CD4-positive, alpha-beta memory T cell (primary cell): ENCODE data around the gene IGSF23. TPM values are rescaled to one million over a fixed set of nuclear protein-coding genes. Genes with fewer than 3 reads are reported as not detected.

Source experiments
- CTCF ChIA-PET: fragments of 350-600 bp; sonication (Branson Sonifier 250); formaldehyde crosslinking; loops from one replicate; lab custom pipeline; 2021; ENCODE audit warnings: inconsistent platforms; ENCODE audit not compliant: partially characterized antibody; lab: Charles Lee
- POLR2A ChIA-PET: fragments of 350-600 bp; sonication (Branson Sonifier 250); formaldehyde crosslinking; loops from one replicate; lab custom pipeline; 2021; ENCODE audit not compliant: partially characterized antibody; lab: Charles Lee
- DNase-seq, 5 donors: peaks; one replicate each; pipeline versions ENCODE4 v3.0.0 to v3.0.0-alpha.2; 2020 to 2022; ENCODE audit warnings: mixed read lengths in 1 of 5
- H3K27ac ChIP-seq: one replicate; pipeline ENCODE4 v1.7.0; 2013; ENCODE audit warnings: low read depth, low read length
- H3K27me3 ChIP-seq: 2 replicates; pipeline ENCODE4 v1.7.0; 2013; ENCODE audit warnings: mild to moderate bottlenecking, low read length, moderate library complexity; ENCODE audit not compliant: insufficient read depth
- H3K36me3 ChIP-seq: 2 replicates; pipeline ENCODE4 v1.7.0; 2013; ENCODE audit warnings: mild to moderate bottlenecking, low read length, moderate library complexity; ENCODE audit not compliant: insufficient read depth
- H3K4me1 ChIP-seq: 2 replicates; pipeline ENCODE4 v1.7.0; 2013; ENCODE audit warnings: mild to moderate bottlenecking, low read length, moderate library complexity; ENCODE audit not compliant: insufficient read depth
- H3K4me3 ChIP-seq, 2 donors: one replicate each; pipeline ENCODE4 v1.7.0; 2013; ENCODE audit warnings: low read length in 2 of 2, mild to moderate bottlenecking in 1 of 2
- H3K9me3 ChIP-seq, 2 donors: one replicate each; pipeline ENCODE4 v1.7.0; 2013; ENCODE audit warnings: low read length in 2 of 2, control low read depth in 1 of 2; ENCODE audit not compliant: control insufficient read depth in 1 of 2
- H3K27ac Mint-ChIP-seq, 7 donors: one replicate each; pipeline ENCODE4 v1.8.0; 2020 to 2021; ENCODE audit warnings: mixed read lengths in 7 of 7, mild to moderate bottlenecking in 6 of 7, inconsistent platforms in 3 of 7, moderate library complexity in 3 of 7
- H3K27me3 Mint-ChIP-seq, 2 donors: one replicate each; pipeline ENCODE4 v1.8.0; 2020 to 2021; ENCODE audit warnings: mixed read lengths in 2 of 2
- H3K36me3 Mint-ChIP-seq, 2 donors: one replicate each; pipeline ENCODE4 v1.8.0; 2020 to 2021; ENCODE audit warnings: mixed read lengths in 2 of 2, inconsistent platforms in 1 of 2, mild to moderate bottlenecking in 1 of 2
- H3K4me1 Mint-ChIP-seq, 4 donors: one replicate each; pipeline ENCODE4 v1.8.0; 2020 to 2021; ENCODE audit warnings: mixed read lengths in 4 of 4, mild to moderate bottlenecking in 1 of 4
- H3K4me3 Mint-ChIP-seq, 8 donors: one replicate each; pipeline ENCODE4 v1.8.0; 2020 to 2021; ENCODE audit warnings: mixed read lengths in 8 of 8, mild to moderate bottlenecking in 7 of 8, moderate library complexity in 6 of 8, inconsistent platforms in 3 of 8
- H3K9me3 Mint-ChIP-seq, 8 donors: one replicate each; pipeline ENCODE4 v1.8.0; 2020 to 2021; ENCODE audit warnings: mixed read lengths in 8 of 8, mild to moderate bottlenecking in 5 of 8, inconsistent platforms in 3 of 8, moderate library complexity in 1 of 8
- intact Hi-C: fragments of 100-400 bp; cut with micrococcal nuclease; formaldehyde crosslinking; loops from one replicate; pipeline ENCODE4 v1.15.1; 2023
- microRNA-seq: library from miRNA; unstranded; fragments of <30 nt; microRNA quantifications from one replicate; pipeline ENCODE4 v1.2.0, GENCODE V29; 2021; ENCODE audit warnings: borderline replicate concordance, borderline number of aligned reads, borderline microRNAs expressed, mixed read lengths
- polyA plus RNA-seq, 2 donors: library from polyadenylated mRNA; unstranded; fragments of 300-500 nt; fragmentation: Illumina TruSeq; gene quantifications; one replicate each; pipeline ENCODE4 v1.2.3, GENCODE V29; 2021
- total RNA-seq, 2 experiments: library from RNA; stranded (reverse); gene quantifications; one replicate each; pipeline ENCODE4 v1.2.3, GENCODE V29; 2021

Gene IGSF23
- total and polyA plus RNA-seq, 4 experiments from 2014 or later: not detected

DNA sequence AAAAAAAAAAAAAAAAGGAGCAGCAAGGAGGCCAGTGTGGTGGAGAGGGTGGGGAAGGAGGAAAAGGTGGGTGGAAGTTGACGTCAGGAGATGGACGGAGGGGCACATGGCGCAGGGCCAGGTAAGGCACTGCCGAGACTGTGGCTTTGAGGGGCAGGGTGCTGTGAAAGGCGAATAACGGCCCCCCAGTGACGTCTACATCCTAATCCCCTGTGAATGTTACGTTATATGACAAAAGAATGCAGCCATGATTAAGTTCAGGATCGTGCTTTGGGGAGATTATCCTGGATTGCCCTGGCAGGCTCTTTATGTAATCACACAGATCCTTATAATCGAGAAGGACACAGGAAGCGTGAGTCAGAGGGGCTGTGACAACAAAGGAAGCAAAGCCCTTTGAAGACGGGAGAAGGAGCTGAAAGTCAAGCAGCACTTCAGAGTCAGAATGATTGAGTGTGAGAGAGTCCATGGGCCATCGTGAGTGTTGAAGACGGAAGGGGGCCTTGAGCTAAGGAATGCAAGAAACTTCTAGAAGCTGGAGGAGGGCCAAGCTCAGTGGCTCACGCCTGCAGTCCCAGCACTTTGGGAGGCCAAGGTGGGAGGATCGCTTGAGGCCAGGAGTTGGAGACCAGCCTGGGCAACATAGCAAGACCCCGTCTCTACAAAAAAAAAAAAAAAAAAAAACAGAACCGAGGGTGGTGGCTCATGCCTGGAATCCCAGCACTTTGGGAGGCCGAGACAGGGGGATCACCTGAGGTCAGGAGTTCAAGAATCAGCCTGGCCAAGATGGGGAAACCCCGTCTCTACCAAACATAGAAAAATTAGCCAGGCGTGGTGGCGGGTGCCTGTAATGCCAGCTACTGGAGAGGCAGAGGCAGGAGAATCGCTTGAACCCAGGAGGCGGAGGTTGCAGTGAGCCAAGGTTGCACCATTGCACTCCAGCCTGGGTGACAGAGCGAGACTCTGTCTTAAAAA lies 71.8 kb downstream of the IGSF23 start:
- intact Hi-C loops: loop anchor here (5.0 kb wide), 1 partner anchor 652 kb away; no protein-coding TSS in a partner anchor
- Histone ChIP-seq H3K9me3 (no peaks in the 10 kb centered on the region), H3K4me3 (no peak overlapping the region), H3K4me1 (no peaks in the 10 kb centered on the region), H3K36me3 (no peaks in the 10 kb centered on the region), H3K27me3 (no peaks in the 10 kb centered on the region), H3K27ac (no peak overlapping the region)
- CTCF ChIA-PET: no interaction called here
- no peaks in the 10 kb centered on the region for H3K9me3 Mint-ChIP-seq
- H3K36me3 Mint-ChIP-seq: no peaks in the 10 kb centered on the region
- H3K4me3 Mint-ChIP-seq: no peak overlapping the region
- POLR2A ChIA-PET: no interaction called here
- H3K27me3 Mint-ChIP-seq: peaks cover 9 to 23% of the 10 kb centered on the region in 2 donors
- DNase-seq: no peak
- peak overlapping the region in 3 of 7 donors; percentile 26 to 49 (median 48) for H3K27ac Mint-ChIP-seq
- peaks cover 7 to 13% (median 10%) of the 10 kb centered on the region in 4 donors for H3K4me1 Mint-ChIP-seq

DNA sequence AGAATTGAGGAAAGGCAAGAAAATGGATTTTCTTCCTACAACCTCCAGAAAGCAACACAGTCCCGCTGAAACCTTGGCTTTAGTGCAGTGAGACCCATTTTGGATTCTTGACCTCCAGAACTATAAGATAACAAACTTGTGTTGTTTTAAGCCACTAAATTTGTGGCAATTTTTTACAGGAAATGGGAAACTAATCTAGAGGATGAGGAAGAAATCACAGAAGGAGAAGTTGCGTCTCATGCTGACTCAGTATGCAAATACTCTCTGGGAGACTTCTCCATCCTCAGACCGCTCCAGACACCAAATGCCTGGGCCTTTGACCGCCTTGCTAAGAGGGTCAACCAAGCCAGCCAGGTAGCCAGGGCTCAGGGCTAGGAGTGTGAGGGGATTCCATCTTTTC lies 72.5 kb downstream of the IGSF23 start:
- intact Hi-C loops: loop anchor here (5.0 kb wide), 1 partner anchor 651 kb away; no protein-coding TSS in a partner anchor
- POLR2A ChIA-PET: no interaction called here
- H3K4me3 Mint-ChIP-seq: no peak overlapping the region
- DNase-seq: no peak
- no peaks in the 10 kb centered on the region for H3K9me3 ChIP-seq
- CTCF ChIA-PET: no interaction called here
- no peaks in the 10 kb centered on the region for H3K36me3 Mint-ChIP-seq
- H3K4me3 ChIP-seq: no peak overlapping the region
- H3K36me3 ChIP-seq: no peaks in the 10 kb centered on the region
- H3K4me1 Mint-ChIP-seq: peaks cover 7 to 13% (median 10%) of the 10 kb centered on the region in 4 donors
- no peak overlapping the region for H3K27ac Mint-ChIP-seq
- no peaks in the 10 kb centered on the region for H3K9me3 Mint-ChIP-seq
- no peaks in the 10 kb centered on the region for H3K27me3 ChIP-seq
- no peaks in the 10 kb centered on the region for H3K4me1 ChIP-seq
- peaks cover 9 to 20% of the 10 kb centered on the region in 2 donors for H3K27me3 Mint-ChIP-seq
- H3K27ac ChIP-seq: no peak overlapping the region

Small RNA genes within 50 kb of the gene (microRNA-seq; reads per million reads assigned to microRNA genes)
- not detected for gene MIR4531

Other genes with a start within 250 kb of the IGSF23 start
- 1 to 10 TPM; 2.0 to 2.2 TPM for gene ZNF285, start 212.0 kb upstream of the IGSF23 start, total RNA-seq
- gene ZNF285, start 212.0 kb upstream of the IGSF23 start, polyA plus RNA-seq: under 1 TPM; 0.49 to 0.75 TPM
- gene ZNF229, start 165.1 kb upstream of the IGSF23 start, total RNA-seq: under 1 TPM; 0.58 to 0.69 TPM
- 1 to 10 TPM in 1 of 2 donors, under 1 TPM in 1; 0.16 to 1.6 TPM for gene ZNF229, start 165.1 kb upstream of the IGSF23 start, polyA plus RNA-seq
- gene ZNF180, start 113.0 kb upstream of the IGSF23 start, total RNA-seq: 10 to 100 TPM; 17.1 to 18.0 TPM
- gene ZNF180, start 113.0 kb upstream of the IGSF23 start, polyA plus RNA-seq: 10 to 100 TPM in 1 of 2 donors, 1 to 10 TPM in 1; 5.2 to 10.8 TPM
- gene CEACAM20, start 83.9 kb upstream of the IGSF23 start, total RNA-seq: not detected
- not detected for gene CEACAM20, start 83.9 kb upstream of the IGSF23 start, polyA plus RNA-seq
- gene PVR, start 30.3 kb downstream of the IGSF23 start, total RNA-seq: 1 to 10 TPM; 1.0 to 1.7 TPM
- gene PVR, start 30.3 kb downstream of the IGSF23 start, polyA plus RNA-seq: under 1 TPM in 1 of 2 donors, not detected in 1; 0.34 TPM
- 1 to 10 TPM; 1.3 to 1.4 TPM for gene CEACAM19, start 57.9 kb downstream of the IGSF23 start, total RNA-seq
- gene CEACAM19, start 57.9 kb downstream of the IGSF23 start, polyA plus RNA-seq: not detected
- not detected for gene CEACAM16, start 85.6 kb downstream of the IGSF23 start, total RNA-seq
- gene CEACAM16, start 85.6 kb downstream of the IGSF23 start, polyA plus RNA-seq: not detected
- gene BCL3, start 135.1 kb downstream of the IGSF23 start, total RNA-seq: 10 to 100 TPM; 10.9 to 11.8 TPM
- gene BCL3, start 135.1 kb downstream of the IGSF23 start, polyA plus RNA-seq: 10 to 100 TPM in 1 of 2 donors, 1 to 10 TPM in 1; 3.9 to 15.0 TPM
- gene CBLC, start 164.3 kb downstream of the IGSF23 start, total RNA-seq: not detected
- gene CBLC, start 164.3 kb downstream of the IGSF23 start, polyA plus RNA-seq: not detected
- not detected for gene BCAM, start 195.5 kb downstream of the IGSF23 start, total RNA-seq
- not detected for gene BCAM, start 195.5 kb downstream of the IGSF23 start, polyA plus RNA-seq
- 1 to 10 TPM in 1 of 2 experiments, under 1 TPM in 1; 0.84 to 1.7 TPM for gene NECTIN2, start 232.7 kb downstream of the IGSF23 start, total RNA-seq
- under 1 TPM in 1 of 2 donors, not detected in 1; 0.11 TPM for gene NECTIN2, start 232.7 kb downstream of the IGSF23 start, polyA plus RNA-seq